Glomerular endothelial cell (primary cell): Measurements from ENCODE around the gene SLC7A6OS. TPM values are rescaled to one million over a fixed set of nuclear protein-coding genes. Genes with fewer than 3 reads are reported as not detected.

Source experiments
- DNase-seq: peaks from one replicate; pipeline ENCODE4 v3.0.0-alpha.2; 2011; ENCODE audit warnings: low read depth, low spot score; ENCODE audit errors: extremely low read depth
- total RNA-seq: library from RNA; depleted of rRNA; stranded (reverse); fragments of >200 nt; gene quantifications from 2 replicates; pipeline ENCODE4 v1.2.3, GENCODE V29; 2015

The SLC7A6OS gene
- total RNA-seq, 1 donor from 2014 or later: 11.5 TPM

GRCh38 chr16:68345351-68345810, 34.6 kb upstream of the SLC7A6OS start:
- DNase-seq: no peak

GRCh38 chr16:68344252-68344651, 33.5 kb upstream of the SLC7A6OS start:
- no peak for DNase-seq

GRCh38 chr16:68343137-68343536, 32.4 kb upstream of the SLC7A6OS start:
- no peak for DNase-seq

- no peak for DNase-seq
Observed at GRCh38 chr16:68342620-68343019, 31.9 kb upstream of the SLC7A6OS start.

GRCh38 chr16:68339214-68339613, 28.5 kb upstream of the SLC7A6OS start:
- no peak for DNase-seq

- DNase-seq: no peak
Observed at GRCh38 chr16:68338326-68339119, 27.8 kb upstream of the SLC7A6OS start.

GRCh38 chr16:68335175-68335574, 24.4 kb upstream of the SLC7A6OS start:
- DNase-seq: no peak

- DNase-seq: peak; percentile 97
Observed at GRCh38 chr16:68332411-68333121, 21.8 kb upstream of the SLC7A6OS start.

- DNase-seq: no peak
Observed at GRCh38 chr16:68331879-68332410, 21.2 kb upstream of the SLC7A6OS start.

GRCh38 chr16:68328860-68329390, 18.2 kb upstream of the SLC7A6OS start:
- DNase-seq: no peak

GRCh38 chr16:68328151-68328859, 17.6 kb upstream of the SLC7A6OS start:
- DNase-seq: peak; percentile 62

- DNase-seq: no peak
Observed at GRCh38 chr16:68324780-68325357, 14.1 kb upstream of the SLC7A6OS start.

GRCh38 chr16:68324336-68324735, 13.6 kb upstream of the SLC7A6OS start:
- DNase-seq: no peak

- DNase-seq: no peak
Observed at GRCh38 chr16:68319185-68319908, 8.6 kb upstream of the SLC7A6OS start.

GRCh38 chr16:68313116-68313515, 2.4 kb upstream of the SLC7A6OS start:
- DNase-seq: no peak

GRCh38 chr16:68310437-68310773, 341 bp downstream of the SLC7A6OS start:
- DNase-seq: no peak

- no peak for DNase-seq
Observed at GRCh38 chr16:68309799-68310198, 947 bp downstream of the SLC7A6OS start.

GRCh38 chr16:68306633-68307032, 4.1 kb downstream of the SLC7A6OS start:
- DNase-seq: no peak

GRCh38 chr16:68300734-68301459, 9.8 kb downstream of the SLC7A6OS start:
- DNase-seq: no peak
